Lower leg skin (tissue), 3 donors: ENCODE data around the gene NINL.

Source experiments
- CTCF ChIP-seq, 3 donors: fragments of 450-650 bp; IDR thresholded peaks; one replicate each; pipeline ENCODE4 v1.5.1; 2016; ENCODE audit warnings: antibody characterized with exemption in 3 of 3, mild to moderate bottlenecking in 3 of 3, moderate library complexity in 2 of 3
- POLR2A ChIP-seq, 2 donors: fragments of 450-650 bp; IDR thresholded peaks; one replicate each; pipeline ENCODE4 v1.6.1; 2016 to 2017; ENCODE audit warnings: antibody characterized with exemption in 2 of 2, mild to moderate bottlenecking in 1 of 2, moderate library complexity in 1 of 2

GRCh38 chr20:25512709-25513108 is 72.6 kb downstream of the NINL start:
- no peak for TF ChIP-seq POLR2A (IDR thresholded peaks at IDR 0.05)
- no peak for TF ChIP-seq CTCF (IDR thresholded peaks at IDR 0.05)
